ENCODE data around the gene RPS18. TPM values are rescaled to one million over a fixed set of nuclear protein-coding genes. Genes with fewer than 3 reads are reported as not detected.
A peak's percentile ranks its signal among the peaks of the same experiment; 100 is the strongest.
"Not testable (repeated sequence)": the region's sequence is repeated elsewhere in the genome, so short reads cannot be mapped to it uniquely, and the experiment has no call there.

The RPS18 gene
- total RNA-seq, 1 donor from 2014 or later, result 3,212 TPM

DNA sequence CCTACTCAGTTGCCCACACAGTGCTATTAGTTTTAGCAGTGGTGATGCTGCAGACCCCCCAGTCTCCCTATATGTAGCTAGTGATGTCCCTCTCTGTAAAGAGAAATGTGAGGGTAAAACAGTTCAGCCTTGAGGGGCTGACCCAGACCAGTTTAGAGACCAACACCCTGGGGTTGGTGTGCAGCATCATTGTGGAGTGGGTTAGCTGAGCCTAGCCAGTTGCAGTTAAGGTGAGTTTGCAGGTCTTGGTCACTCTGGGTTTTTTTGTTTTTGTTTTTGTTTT, 4.6 kb downstream of the RPS18 start:
- H3K27ac Mint-ChIP-seq, result peak overlapping the region; percentile 87
- no peak for DNase-seq
- H3K36me3 Mint-ChIP-seq (ENCODE audit: low read depth), result peaks cover 80% of the 10 kb centered on the region
- H3K4me1 Mint-ChIP-seq, result peaks cover 58% of the 10 kb centered on the region
- no peaks in the 10 kb centered on the region for H3K27me3 Mint-ChIP-seq
- intact Hi-C loops (cut with micrococcal nuclease), result loop anchor here (10.0 kb wide), 2 partner anchors 138 to 432 kb away; partner anchors contain the start of genes CUTA, PHF1 and PSMB8
- H3K4me3 Mint-ChIP-seq, result peak overlapping the region; percentile 94
- H3K9me3 Mint-ChIP-seq, result no peaks in the 10 kb centered on the region

DNA sequence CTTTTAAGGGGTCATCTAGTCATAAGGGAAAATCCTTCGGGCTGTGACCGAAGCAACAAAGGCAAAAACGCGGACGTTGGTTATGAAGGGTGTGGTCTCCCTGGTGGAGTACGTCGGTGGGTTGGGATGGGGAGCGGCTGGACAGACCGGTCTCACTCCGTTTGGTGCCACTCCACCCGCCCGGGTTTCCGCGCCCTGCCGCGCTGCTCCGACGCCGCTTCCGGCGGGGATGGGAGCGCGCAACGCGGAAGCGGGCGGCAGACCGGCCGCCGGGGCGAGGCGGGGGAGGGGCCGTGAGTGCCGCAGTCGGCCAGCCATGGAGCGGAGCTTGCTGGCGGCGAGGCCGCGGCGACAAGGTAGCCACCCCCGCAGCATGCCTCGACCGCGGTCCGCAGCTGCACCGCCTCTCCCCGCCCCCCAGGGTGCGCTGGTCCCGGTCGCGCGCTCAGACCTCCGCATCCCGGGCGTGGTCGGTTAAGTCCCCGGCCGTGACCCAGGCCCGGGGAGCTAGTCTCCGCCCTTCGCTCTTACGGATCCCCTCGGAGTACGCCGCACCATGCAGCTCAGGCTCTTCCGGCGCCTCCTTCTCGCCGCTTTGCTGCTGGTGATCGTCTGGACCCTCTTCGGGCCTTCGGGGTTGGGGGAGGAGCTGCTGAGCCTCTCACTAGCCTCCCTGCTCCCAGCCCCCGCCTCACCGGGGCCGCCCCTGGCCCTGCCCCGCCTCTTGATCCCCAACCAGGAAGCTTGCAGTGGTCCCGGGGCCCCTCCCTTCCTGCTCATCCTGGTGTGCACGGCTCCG, 5.2 kb downstream of the RPS18 start, which contains the start of gene B3GALT4:
B3GALT4 (plus strand) TSS at position 260 of the 799 bp plus-strand sequence; CDS start at position 557, 297 bp downstream.
- Mint-ChIP-seq H3K4me1 (peaks cover 56% of the 10 kb centered on the region), H3K36me3 (ENCODE audit: low read depth) (peaks cover 77% of the 10 kb centered on the region), H3K27ac (peak within 1 kb of the TSS; percentile 91), H3K9me3 (no peaks in the 10 kb centered on the region), H3K27me3 (no peaks in the 10 kb centered on the region), H3K4me3 (peak within 1 kb of the TSS; percentile 94)
- intact Hi-C loops (cut with micrococcal nuclease), result loop anchor here (1.0 to 10.0 kb wide), 5 partner anchors 12 to 432 kb away; partner anchors contain the start of genes CUTA, PFDN6, PHF1 and PSMB8
- DNase-seq, result peak; percentile 94

DNA sequence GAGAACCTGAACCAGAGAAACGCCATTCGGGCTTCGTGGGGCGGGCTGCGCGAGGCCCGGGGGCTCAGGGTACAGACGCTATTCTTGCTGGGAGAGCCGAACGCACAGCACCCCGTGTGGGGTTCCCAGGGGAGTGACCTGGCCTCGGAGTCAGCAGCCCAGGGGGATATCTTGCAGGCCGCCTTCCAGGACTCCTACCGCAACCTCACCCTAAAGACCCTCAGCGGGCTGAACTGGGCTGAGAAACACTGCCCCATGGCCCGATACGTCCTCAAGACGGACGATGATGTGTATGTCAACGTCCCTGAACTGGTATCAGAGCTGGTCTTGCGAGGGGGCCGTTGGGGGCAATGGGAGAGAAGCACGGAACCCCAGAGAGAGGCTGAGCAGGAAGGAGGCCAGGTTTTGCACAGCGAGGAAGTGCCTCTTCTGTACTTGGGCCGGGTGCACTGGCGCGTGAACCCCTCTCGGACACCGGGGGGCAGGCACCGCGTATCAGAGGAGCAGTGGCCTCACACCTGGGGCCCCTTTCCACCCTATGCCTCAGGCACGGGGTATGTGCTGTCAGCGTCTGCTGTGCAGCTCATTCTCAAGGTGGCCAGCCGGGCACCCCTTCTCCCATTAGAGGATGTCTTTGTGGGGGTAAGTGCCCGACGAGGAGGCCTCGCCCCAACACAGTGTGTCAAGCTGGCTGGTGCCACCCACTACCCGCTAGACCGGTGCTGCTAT, 6.0 kb downstream of the RPS18 start:
- DNase-seq, result peak; percentile 76
- Mint-ChIP-seq H3K9me3 (no peaks in the 10 kb centered on the region), H3K27ac (peak overlapping the region; percentile 91), H3K4me3 (peak overlapping the region; percentile 83), H3K36me3 (ENCODE audit: low read depth) (peaks cover 76% of the 10 kb centered on the region), H3K27me3 (no peaks in the 10 kb centered on the region), H3K4me1 (peaks cover 52% of the 10 kb centered on the region)
- intact Hi-C loops (cut with micrococcal nuclease), result loop anchor here (1.0 to 10.0 kb wide), 5 partner anchors 11 to 433 kb away; partner anchors contain the start of genes CUTA, PFDN6, PHF1 and PSMB8

DNA sequence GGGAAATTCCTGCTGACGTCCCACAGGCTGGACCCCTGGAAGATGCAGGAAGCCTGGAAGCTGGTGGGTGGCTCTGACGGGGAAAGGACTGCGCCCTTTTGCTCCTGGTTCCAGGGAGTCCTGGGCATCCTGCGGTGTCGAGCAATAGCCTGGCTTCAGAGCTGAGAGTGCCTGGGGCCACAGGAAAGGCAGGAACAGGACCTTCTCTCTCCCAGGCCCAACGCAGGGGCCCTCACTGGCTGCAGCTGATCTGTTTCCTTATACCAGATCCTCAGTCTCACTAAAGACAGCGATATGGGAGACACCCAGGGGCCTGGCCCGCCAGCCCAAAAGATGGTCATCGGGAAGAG, 6.5 kb downstream of the RPS18 start:
- peak overlapping the region; percentile 6 for H3K4me3 Mint-ChIP-seq

DNA sequence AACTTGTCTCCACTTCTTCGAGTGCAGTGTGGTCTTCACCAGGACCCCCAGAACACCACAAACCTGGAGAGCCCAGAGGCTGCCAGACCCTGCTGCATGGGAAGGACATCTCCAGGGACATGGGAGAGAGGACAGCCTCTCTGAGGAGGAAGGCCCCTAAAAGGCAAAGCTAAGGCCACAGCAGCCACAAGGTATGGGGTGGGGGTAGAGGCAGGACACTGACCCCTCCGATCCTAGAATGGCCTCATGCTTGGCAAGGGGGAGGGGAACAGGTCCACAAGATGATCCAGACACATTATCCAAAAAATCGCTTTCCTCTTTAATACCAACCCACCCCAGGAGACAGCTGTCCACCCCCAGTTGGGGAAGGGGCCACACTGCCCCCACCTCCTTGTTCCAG, 6.9 kb downstream of the RPS18 start:
- H3K9me3 Mint-ChIP-seq, result no peaks in the 10 kb centered on the region
- intact Hi-C loops (cut with micrococcal nuclease), result loop anchor here (10.0 kb wide), 2 partner anchors 136 to 434 kb away; partner anchors contain the start of genes CUTA, PHF1 and PSMB8
- peaks cover 69% of the 10 kb centered on the region for H3K36me3 Mint-ChIP-seq (ENCODE audit: low read depth)
- peaks cover 44% of the 10 kb centered on the region for H3K4me1 Mint-ChIP-seq
- H3K27ac Mint-ChIP-seq, result no peak overlapping the region
- H3K27me3 Mint-ChIP-seq, result no peaks in the 10 kb centered on the region
- H3K4me3 Mint-ChIP-seq, result peak overlapping the region; percentile 6
- DNase-seq, result no peak

More for the DNA sequence above, 6.5 kb downstream of the RPS18 start:
- intact Hi-C loops (cut with micrococcal nuclease), result loop anchor here (10.0 kb wide), 2 partner anchors 136 to 434 kb away; partner anchors contain the start of genes CUTA, PHF1 and PSMB8
- Mint-ChIP-seq H3K9me3 (no peaks in the 10 kb centered on the region), H3K27ac (no peak overlapping the region), H3K27me3 (no peaks in the 10 kb centered on the region), H3K36me3 (ENCODE audit: low read depth) (peaks cover 73% of the 10 kb centered on the region), H3K4me1 (peaks cover 48% of the 10 kb centered on the region)
- no peak for DNase-seq

DNA sequence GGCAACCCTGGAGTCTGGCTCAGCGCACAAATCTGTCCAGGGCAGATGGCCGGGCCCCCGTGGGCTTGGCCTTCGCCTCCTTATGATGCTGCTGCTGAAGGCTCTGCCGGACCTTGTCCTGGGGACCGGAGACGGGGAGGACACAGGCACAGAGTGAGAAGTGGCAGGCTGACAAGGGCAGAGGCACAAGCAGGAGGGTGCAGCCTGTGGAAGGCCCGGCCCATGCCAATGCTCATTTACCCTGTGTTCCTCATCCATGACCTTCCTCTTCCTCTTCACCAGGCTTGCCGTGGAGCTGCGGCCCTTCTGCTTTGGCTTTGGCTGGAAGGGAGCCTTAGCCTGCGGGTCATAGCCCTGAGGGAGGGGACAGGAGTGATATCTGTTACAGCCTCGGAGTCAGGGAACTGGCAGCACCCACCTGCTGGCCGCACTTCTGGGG, 7.4 kb downstream of the RPS18 start:
- no peak overlapping the region for H3K4me3 Mint-ChIP-seq
- H3K27me3 Mint-ChIP-seq, result no peaks in the 10 kb centered on the region
- no peak for DNase-seq
- intact Hi-C loops (cut with micrococcal nuclease), result loop anchor here (10.0 kb wide), 2 partner anchors 136 to 434 kb away; partner anchors contain the start of genes CUTA, PHF1 and PSMB8
- H3K36me3 Mint-ChIP-seq (ENCODE audit: low read depth), result peaks cover 69% of the 10 kb centered on the region
- H3K9me3 Mint-ChIP-seq, result no peaks in the 10 kb centered on the region
- peak overlapping the region; percentile 25 for H3K27ac Mint-ChIP-seq
- peaks cover 42% of the 10 kb centered on the region for H3K4me1 Mint-ChIP-seq

DNA sequence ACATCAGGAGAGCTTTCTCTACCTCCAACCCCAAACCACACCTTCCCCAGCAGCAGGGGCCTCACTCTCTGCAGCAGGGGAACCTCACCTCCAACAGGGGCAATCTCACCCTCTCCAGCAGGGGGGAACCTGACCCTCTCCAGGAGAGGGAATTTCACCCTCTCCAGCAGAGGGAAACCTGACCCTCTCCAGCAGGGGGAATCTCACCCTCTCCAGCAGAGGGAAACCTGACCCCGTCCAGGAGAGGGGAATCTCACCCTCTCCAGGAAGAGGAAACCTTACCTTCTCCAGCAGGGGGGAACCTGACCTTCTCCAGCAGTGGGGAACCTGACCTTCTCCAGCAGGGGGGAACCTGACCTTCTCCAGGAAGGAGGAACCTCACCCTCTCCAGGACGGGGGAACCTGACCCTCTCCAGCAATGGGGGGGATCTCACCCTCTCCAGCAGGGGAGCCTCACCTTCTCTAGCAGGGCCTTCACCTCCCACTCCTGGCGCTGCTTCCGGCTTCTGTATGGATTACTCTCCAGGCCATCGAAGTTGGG, 8.2 kb downstream of the RPS18 start:
- no peaks in the 10 kb centered on the region for H3K9me3 Mint-ChIP-seq
- DNase-seq, result no peak
- H3K4me1 Mint-ChIP-seq, result peaks cover 36% of the 10 kb centered on the region
- no peak overlapping the region for H3K27ac Mint-ChIP-seq
- H3K27me3 Mint-ChIP-seq, result no peaks in the 10 kb centered on the region
- no peak overlapping the region for H3K4me3 Mint-ChIP-seq
- H3K36me3 Mint-ChIP-seq (ENCODE audit: low read depth), result peaks cover 65% of the 10 kb centered on the region
- intact Hi-C loops (cut with micrococcal nuclease), result loop anchor here (10.0 kb wide), 2 partner anchors 135 to 435 kb away; partner anchors contain the start of genes CUTA, PHF1 and PSMB8

DNA sequence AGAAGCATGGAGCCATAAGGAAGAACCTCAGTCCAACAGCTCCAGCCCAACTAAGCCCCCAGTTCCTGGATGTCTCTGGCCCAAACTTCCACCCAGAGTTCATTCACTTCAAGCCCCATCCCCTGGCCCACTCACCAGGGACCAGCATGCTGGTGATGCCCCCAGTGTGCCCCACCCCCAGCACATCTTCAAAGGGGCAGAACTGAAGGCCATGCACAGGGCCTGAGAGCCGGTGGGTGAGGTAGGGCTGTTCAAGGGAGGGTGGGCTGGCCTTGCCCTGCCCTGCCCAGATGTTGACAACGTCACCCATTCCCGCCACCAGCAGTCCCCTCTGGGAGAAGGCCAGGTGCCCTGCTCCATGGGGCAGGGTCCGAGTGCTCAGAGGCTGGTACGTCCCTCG, 8.7 kb downstream of the RPS18 start:
- intact Hi-C loops (cut with micrococcal nuclease), result no loop called here
- Mint-ChIP-seq H3K27ac (no peak overlapping the region), H3K9me3 (no peaks in the 10 kb centered on the region), H3K4me1 (peaks cover 32% of the 10 kb centered on the region), H3K27me3 (no peaks in the 10 kb centered on the region), H3K36me3 (ENCODE audit: low read depth) (peaks cover 60% of the 10 kb centered on the region), H3K4me3 (no peak overlapping the region)
- no peak for DNase-seq

DNA sequence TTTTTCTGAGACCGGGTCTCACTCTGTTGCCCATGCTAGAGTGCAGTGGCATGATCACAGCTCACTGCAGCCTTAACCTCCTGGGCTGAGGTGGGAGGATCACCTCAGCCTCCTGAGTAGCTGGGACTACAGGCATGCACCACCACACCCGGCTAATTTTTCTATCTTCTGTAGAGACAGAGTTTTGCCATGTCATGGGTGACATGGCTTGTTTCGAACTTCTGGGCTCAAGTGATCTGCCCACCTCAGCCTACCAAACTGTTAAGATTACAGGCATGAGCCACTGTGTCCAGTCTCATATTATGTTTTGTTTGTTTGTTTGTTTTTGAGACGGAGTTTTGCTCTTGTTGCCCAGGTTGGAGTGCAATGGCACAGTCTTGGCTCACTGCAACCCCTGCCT, 13.3 kb downstream of the RPS18 start:
- peaks cover 24% of the 10 kb centered on the region for H3K4me1 Mint-ChIP-seq
- H3K4me3 Mint-ChIP-seq; intact Hi-C loops (cut with micrococcal nuclease); DNase-seq; H3K9me3 Mint-ChIP-seq; H3K27ac Mint-ChIP-seq; H3K27me3 Mint-ChIP-seq: not testable (repeated sequence)
- peaks cover 59% of the 10 kb centered on the region for H3K36me3 Mint-ChIP-seq (ENCODE audit: low read depth)

DNA sequence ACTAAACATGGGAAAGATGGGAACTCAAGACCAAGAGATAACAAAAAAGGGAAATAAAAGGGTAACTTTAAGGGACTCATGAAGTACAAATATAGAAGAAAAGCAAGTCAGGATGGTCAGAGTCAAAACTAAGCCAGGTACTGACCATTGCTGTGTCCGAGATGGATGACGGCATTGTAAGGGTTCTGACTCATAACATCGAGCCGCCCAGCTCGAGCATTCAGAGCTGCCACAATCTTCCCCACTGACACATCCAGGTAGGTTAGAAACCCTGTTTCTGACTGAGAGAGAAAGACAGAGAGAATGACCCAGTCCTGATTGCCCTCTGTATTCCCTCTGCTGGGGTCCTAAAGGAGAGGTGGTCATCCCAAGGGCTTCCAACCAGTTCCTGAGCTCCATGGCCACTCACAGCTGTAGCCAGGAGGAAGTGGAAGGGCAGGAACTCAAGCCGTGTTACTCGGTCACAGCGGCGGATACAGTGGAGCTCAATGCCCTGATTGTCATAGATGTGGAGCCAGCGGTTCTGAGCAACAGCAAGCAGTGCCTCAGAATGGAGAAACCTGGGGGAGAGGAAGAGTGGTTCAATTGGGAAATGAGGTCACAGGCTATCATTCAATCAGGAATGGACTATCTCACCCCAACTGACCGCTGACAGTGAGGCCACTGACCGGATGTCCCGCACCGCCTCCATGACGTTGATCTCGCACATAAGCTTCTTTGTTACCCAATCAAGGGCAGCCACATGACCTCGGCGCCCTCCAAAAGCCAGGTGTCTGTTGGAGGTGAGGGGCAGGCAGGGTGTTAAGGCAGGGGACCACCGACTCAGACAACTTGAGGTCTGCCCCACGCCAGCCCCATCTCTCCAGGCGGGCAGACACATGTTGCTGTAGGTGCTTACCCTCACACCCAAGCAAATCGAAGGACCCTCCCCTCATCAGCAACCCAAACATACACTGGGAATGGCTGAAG, 15.4 kb downstream of the RPS18 start:
- Mint-ChIP-seq H3K27ac (no peak overlapping the region), H3K4me3 (peak overlapping the region; percentile 100), H3K4me1 (peaks cover 28% of the 10 kb centered on the region), H3K36me3 (ENCODE audit: low read depth) (peaks cover 62% of the 10 kb centered on the region), H3K27me3 (no peaks in the 10 kb centered on the region), H3K9me3 (no peaks in the 10 kb centered on the region)
- intact Hi-C loops (cut with micrococcal nuclease), result no loop called here
- DNase-seq, result no peak

DNA sequence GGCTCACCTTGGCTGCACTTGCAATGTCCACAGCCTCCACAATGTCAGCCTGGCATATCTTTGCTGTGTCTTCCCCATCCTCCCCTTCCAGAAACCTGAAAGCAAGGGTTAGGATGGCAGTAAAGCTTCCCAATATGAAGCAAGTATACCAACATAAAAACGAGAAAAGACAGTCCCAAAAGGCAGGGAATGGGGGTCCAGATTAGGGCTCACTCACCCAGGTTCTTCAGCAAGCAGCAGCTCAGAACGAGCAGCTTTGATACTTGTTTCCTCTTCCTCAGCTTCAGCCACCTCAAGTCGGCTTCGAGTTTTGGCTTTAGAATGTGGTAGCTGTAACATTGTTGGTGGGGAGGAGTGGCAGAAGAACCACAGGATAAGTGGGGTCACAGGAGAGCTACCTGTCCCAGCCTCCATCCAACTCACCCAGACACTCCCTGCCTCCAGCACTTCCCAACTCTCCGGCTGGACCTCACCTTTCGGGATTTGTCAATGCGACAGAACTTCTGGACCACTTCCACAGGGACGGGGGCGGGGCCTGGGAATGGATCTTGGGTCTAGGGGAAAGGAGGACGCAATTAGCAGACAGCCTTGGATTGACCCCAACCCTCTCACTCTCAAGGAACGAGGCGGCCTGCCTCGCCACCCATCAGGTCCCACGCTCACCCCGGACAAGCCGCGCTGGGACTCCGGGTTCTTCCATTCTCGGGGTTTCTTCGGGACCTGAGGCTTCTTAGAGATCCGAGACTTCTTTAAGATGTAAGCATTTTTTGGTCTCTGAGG, 16.5 kb downstream of the RPS18 start:
- Mint-ChIP-seq H3K4me3 (peak overlapping the region; percentile 100), H3K4me1 (peaks cover 28% of the 10 kb centered on the region), H3K36me3 (ENCODE audit: low read depth) (peaks cover 63% of the 10 kb centered on the region), H3K9me3 (no peaks in the 10 kb centered on the region), H3K27ac (peak overlapping the region; percentile 95), H3K27me3 (no peaks in the 10 kb centered on the region)
- DNase-seq, result no peak
- intact Hi-C loops (cut with micrococcal nuclease), result no loop called here

Measured in activated CD4-positive, alpha-beta T cell treated with anti-CD3 and anti-CD28 coated beads, Interleukin-2, amount 10 ng/mL, durations not matched to agents 24 days and 14 days (primary cell).